ENCODE data around the gene ABCD3. TPM values are rescaled to one million over a fixed set of nuclear protein-coding genes. Genes with fewer than 3 reads are reported as not detected.

ABCD3 gene
- polyA plus RNA-seq, 3 donors: 7.8 to 24.9 (median 21.0) TPM

DNA sequence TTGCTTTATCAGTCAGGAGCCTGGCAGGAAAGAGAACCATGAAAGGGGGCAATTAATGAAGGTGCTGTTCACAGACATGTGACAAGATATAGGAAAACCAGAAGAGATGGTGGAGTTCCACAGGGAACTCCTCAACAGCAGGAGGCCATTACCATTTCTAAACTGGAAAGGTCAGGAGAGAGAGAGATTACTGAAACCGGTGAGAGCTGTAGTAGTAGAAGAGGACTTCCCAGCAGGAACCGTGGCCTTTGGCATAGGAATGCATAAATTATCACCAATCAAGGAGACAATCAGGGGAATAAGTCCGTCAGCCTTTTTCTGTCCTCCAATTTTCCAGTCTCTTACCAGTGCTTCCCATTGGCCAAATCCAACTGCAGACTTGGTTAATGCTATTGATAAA lies 23.0 kb upstream of the ABCD3 start:
- H4K20me1 ChIP-seq (ENCODE audit: insufficient read depth, low read length): no peaks in the 10 kb centered on the region
- H3K79me2 ChIP-seq (ENCODE audit: insufficient read depth, low read length): no peaks in the 10 kb centered on the region
- peaks cover 3% of the 10 kb centered on the region for H3K4me1 Mint-ChIP-seq
- no peak overlapping the region for H3K4me3 Mint-ChIP-seq
- no peaks in the 10 kb centered on the region for H3K27me3 ChIP-seq (ENCODE audit: control insufficient read depth in 2 of 2, insufficient read depth in 2 of 2, low read length in 2 of 2)
- no peak for DNase-seq
- intact Hi-C loops (cut with micrococcal nuclease): no loop called here
- no peak overlapping the region for H3K9ac ChIP-seq (ENCODE audit: insufficient read depth, low read length, poor library complexity, severe bottlenecking)
- peaks cover 0 to 5% (median 3%) of the 10 kb centered on the region in 3 donors for H3K27me3 Mint-ChIP-seq (ENCODE audit: low read depth in 3 of 3)
- TF ChIP-seq, protein P1, sequence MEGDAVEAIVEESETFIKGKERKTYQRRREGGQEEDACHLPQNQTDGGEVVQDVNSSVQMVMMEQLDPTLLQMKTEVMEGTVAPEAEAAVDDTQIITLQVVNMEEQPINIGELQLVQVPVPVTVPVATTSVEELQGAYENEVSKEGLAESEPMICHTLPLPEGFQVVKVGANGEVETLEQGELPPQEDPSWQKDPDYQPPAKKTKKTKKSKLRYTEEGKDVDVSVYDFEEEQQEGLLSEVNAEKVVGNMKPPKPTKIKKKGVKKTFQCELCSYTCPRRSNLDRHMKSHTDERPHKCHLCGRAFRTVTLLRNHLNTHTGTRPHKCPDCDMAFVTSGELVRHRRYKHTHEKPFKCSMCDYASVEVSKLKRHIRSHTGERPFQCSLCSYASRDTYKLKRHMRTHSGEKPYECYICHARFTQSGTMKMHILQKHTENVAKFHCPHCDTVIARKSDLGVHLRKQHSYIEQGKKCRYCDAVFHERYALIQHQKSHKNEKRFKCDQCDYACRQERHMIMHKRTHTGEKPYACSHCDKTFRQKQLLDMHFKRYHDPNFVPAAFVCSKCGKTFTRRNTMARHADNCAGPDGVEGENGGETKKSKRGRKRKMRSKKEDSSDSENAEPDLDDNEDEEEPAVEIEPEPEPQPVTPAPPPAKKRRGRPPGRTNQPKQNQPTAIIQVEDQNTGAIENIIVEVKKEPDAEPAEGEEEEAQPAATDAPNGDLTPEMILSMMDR (IDR thresholded peaks at IDR 0.05): no peak
- no peak overlapping the region for H3K4me3 ChIP-seq (replicated peaks in 1 of 3; ENCODE audit: low read depth in 2 of 3, low read length in 3 of 3)
- H3K36me3 Mint-ChIP-seq: no peaks in the 10 kb centered on the region
- H3K27ac ChIP-seq (ENCODE audit: low read depth in 1 of 2, low read length in 2 of 2): no peak overlapping the region
- no peak overlapping the region for H3K27ac Mint-ChIP-seq
- H3K9me3 Mint-ChIP-seq: peaks cover 0 to 2% (median 0%) of the 10 kb centered on the region in 7 donors
- no peaks in the 10 kb centered on the region for H3K36me3 ChIP-seq (replicated peaks in 1 of 2; ENCODE audit: control insufficient read depth in 1 of 2, insufficient read depth in 2 of 2, low read length in 2 of 2)
- H3K9me3 ChIP-seq (replicated peaks in 1 of 2; ENCODE audit: control insufficient read depth in 1 of 2, insufficient read depth in 1 of 2, low read length in 2 of 2): no peaks in the 10 kb centered on the region
- H3K4me1 ChIP-seq (ENCODE audit: control insufficient read depth in 1 of 2, insufficient read depth in 2 of 2, low read length in 2 of 2): peaks cover 0 to 4% of the 10 kb centered on the region in 2 donors
- no CpG with 5 or more reads among the region's 3 CpGs for WGBS (ENCODE audit: insufficient coverage)
- no peak overlapping the region for H3K4me2 ChIP-seq (replicated peaks; ENCODE audit: extremely low read depth, low read length, poor library complexity, severe bottlenecking)
- no peak overlapping the region for H2AFZ ChIP-seq (ENCODE audit: insufficient read depth, low read depth, low read length, poor library complexity, severe bottlenecking)

GRCh38 chr1:94395748-94396309 lies 22.4 kb upstream of the ABCD3 start:
- Histone ChIP-seq H2AFZ (ENCODE audit: insufficient read depth, low read depth, low read length, poor library complexity, severe bottlenecking) (no peak overlapping the region), H3K9ac (ENCODE audit: insufficient read depth, low read length, poor library complexity, severe bottlenecking) (no peak overlapping the region), H3K27ac (ENCODE audit: low read depth in 1 of 2, low read length in 2 of 2) (no peak overlapping the region), H4K20me1 (ENCODE audit: insufficient read depth, low read length) (no peaks in the 10 kb centered on the region), H3K9me3 (replicated peaks in 1 of 2; ENCODE audit: control insufficient read depth in 1 of 2, insufficient read depth in 1 of 2, low read length in 2 of 2) (no peaks in the 10 kb centered on the region), H3K4me2 (replicated peaks; ENCODE audit: extremely low read depth, low read length, poor library complexity, severe bottlenecking) (no peak overlapping the region), H3K4me3 (replicated peaks in 1 of 3; ENCODE audit: low read depth in 2 of 3, low read length in 3 of 3) (no peak overlapping the region), H3K36me3 (replicated peaks in 1 of 2; ENCODE audit: control insufficient read depth in 1 of 2, insufficient read depth in 2 of 2, low read length in 2 of 2) (no peaks in the 10 kb centered on the region), H3K27me3 (ENCODE audit: control insufficient read depth in 2 of 2, insufficient read depth in 2 of 2, low read length in 2 of 2) (no peaks in the 10 kb centered on the region), H3K79me2 (ENCODE audit: insufficient read depth, low read length) (no peaks in the 10 kb centered on the region), H3K4me1 (ENCODE audit: control insufficient read depth in 1 of 2, insufficient read depth in 2 of 2, low read length in 2 of 2) (peaks cover 0 to 9% of the 10 kb centered on the region in 2 donors)
- TF ChIP-seq, protein P1 (IDR thresholded peaks at IDR 0.05): no peak
- no peak overlapping the region for H3K27ac Mint-ChIP-seq
- WGBS (ENCODE audit: insufficient coverage): no CpG with 5 or more reads among the region's 2 CpGs
- intact Hi-C loops (cut with micrococcal nuclease): no loop called here
- H3K36me3 Mint-ChIP-seq: no peaks in the 10 kb centered on the region
- H3K4me3 Mint-ChIP-seq: no peak overlapping the region
- peaks cover 0 to 5% (median 3%) of the 10 kb centered on the region in 3 donors for H3K27me3 Mint-ChIP-seq (ENCODE audit: low read depth in 3 of 3)
- H3K4me1 Mint-ChIP-seq: peaks cover 6% of the 10 kb centered on the region
- no peak for DNase-seq
- H3K9me3 Mint-ChIP-seq: peaks cover 0 to 2% (median 0%) of the 10 kb centered on the region in 7 donors
